Activated naive CD4-positive, alpha-beta T cell treated with anti-CD3 and anti-CD28 coated beads, Interleukin-2, amount 10 ng/mL, durations not matched to agents 7 days and 5 days (primary cell): ENCODE data around the gene UMODL1.

Experiments
- CTCF ChIA-PET: fragments of 350-600 bp; sonication (Branson Sonifier 250); formaldehyde crosslinking; loops from one replicate; lab custom pipeline; 2021; ENCODE audit warnings: antibody characterized with exemption; lab: Charles Lee
- DNase-seq: peaks from one replicate; pipeline ENCODE4 v3.0.0-alpha.2; 2020
- H3K27ac Mint-ChIP-seq: one replicate; pipeline ENCODE4 v1.8.0; 2021; ENCODE audit warnings: mild to moderate bottlenecking, moderate library complexity, mixed read lengths
- H3K27me3 Mint-ChIP-seq: one replicate; pipeline ENCODE4 v1.8.0; 2021; ENCODE audit warnings: mild to moderate bottlenecking, mixed read lengths
- H3K36me3 Mint-ChIP-seq: one replicate; pipeline ENCODE4 v1.8.0; 2021; ENCODE audit warnings: mixed read lengths
- H3K4me1 Mint-ChIP-seq: one replicate; pipeline ENCODE4 v1.8.0; 2021; ENCODE audit warnings: mixed read lengths
- H3K4me3 Mint-ChIP-seq: one replicate; pipeline ENCODE4 v1.8.0; 2021; ENCODE audit warnings: mild to moderate bottlenecking, moderate library complexity, mixed read lengths
- H3K9me3 Mint-ChIP-seq: one replicate; pipeline ENCODE4 v1.8.0; 2021; ENCODE audit warnings: mixed read lengths

The UMODL1 gene

GRCh38 chr21:42071146-42071737, at the start of gene UMODL1:
Gene UMODL1 (plus strand): TSS chr21:42071317. CDS start chr21:42071317, 0 bp downstream.
- H3K27me3 Mint-ChIP-seq, result peaks cover 39% of the 10 kb centered on the region
- H3K4me3 Mint-ChIP-seq, result no peak within 1 kb of the TSS
- DNase-seq, result no peak
- H3K9me3 Mint-ChIP-seq, result no peaks in the 10 kb centered on the region
- H3K4me1 Mint-ChIP-seq, result peaks cover 3% of the 10 kb centered on the region
- H3K27ac Mint-ChIP-seq, result no peak within 1 kb of the TSS
- H3K36me3 Mint-ChIP-seq, result no peaks in the 10 kb centered on the region
- CTCF ChIA-PET, result no interaction called here

- no peak for DNase-seq
- Mint-ChIP-seq H3K4me3 (no peak overlapping the region), H3K9me3 (no peaks in the 10 kb centered on the region), H3K27me3 (peaks cover 36% of the 10 kb centered on the region), H3K4me1 (no peaks in the 10 kb centered on the region), H3K36me3 (no peaks in the 10 kb centered on the region), H3K27ac (no peak overlapping the region)
- CTCF ChIA-PET, result interaction anchor here (0.6 kb wide), 1 partner anchor 86 kb away, joined by 4 read pairs; no protein-coding TSS in a partner anchor
Observed at GRCh38 chr21:42021371-42022090, 49.6 kb upstream of the UMODL1 start.

- CTCF ChIA-PET, result no interaction called here
- Mint-ChIP-seq H3K27me3 (peaks cover 36% of the 10 kb centered on the region), H3K4me3 (no peak overlapping the region), H3K27ac (no peak overlapping the region), H3K4me1 (no peaks in the 10 kb centered on the region), H3K9me3 (no peaks in the 10 kb centered on the region), H3K36me3 (no peaks in the 10 kb centered on the region)
- no peak for DNase-seq
Observed at GRCh38 chr21:42022091-42022430, 49.1 kb upstream of the UMODL1 start.

DNA sequence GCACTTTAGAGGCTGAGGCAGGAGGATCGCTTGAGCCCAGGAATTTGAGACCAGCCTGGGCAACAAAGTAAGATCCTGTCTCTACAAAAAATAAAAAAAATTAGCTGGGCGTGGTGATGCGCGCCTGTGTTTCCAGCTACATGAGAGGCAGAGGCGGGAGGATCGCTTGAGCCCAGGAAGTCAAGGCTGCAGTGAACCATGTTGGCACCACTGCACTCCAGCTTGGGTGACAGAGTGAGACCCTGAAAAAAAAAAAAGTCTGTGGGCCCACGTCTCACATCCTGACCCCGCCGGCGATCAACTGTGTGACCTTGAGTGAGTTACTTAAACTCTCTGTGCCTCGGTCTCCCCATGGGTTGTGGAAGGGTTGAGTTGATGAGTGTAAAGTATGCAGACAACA, 48.2 kb upstream of the UMODL1 start:
- DNase-seq, result no peak
- H3K36me3 Mint-ChIP-seq, result no peaks in the 10 kb centered on the region
- CTCF ChIA-PET, result interaction anchor here (0.6 kb wide), 1 partner anchor 91 kb away, joined by 3 read pairs; no protein-coding TSS in a partner anchor
- H3K4me1 Mint-ChIP-seq, result no peaks in the 10 kb centered on the region
- H3K27me3 Mint-ChIP-seq, result peaks cover 40% of the 10 kb centered on the region
- H3K9me3 Mint-ChIP-seq, result no peaks in the 10 kb centered on the region
- no peak overlapping the region for H3K27ac Mint-ChIP-seq
- no peak overlapping the region for H3K4me3 Mint-ChIP-seq

DNA sequence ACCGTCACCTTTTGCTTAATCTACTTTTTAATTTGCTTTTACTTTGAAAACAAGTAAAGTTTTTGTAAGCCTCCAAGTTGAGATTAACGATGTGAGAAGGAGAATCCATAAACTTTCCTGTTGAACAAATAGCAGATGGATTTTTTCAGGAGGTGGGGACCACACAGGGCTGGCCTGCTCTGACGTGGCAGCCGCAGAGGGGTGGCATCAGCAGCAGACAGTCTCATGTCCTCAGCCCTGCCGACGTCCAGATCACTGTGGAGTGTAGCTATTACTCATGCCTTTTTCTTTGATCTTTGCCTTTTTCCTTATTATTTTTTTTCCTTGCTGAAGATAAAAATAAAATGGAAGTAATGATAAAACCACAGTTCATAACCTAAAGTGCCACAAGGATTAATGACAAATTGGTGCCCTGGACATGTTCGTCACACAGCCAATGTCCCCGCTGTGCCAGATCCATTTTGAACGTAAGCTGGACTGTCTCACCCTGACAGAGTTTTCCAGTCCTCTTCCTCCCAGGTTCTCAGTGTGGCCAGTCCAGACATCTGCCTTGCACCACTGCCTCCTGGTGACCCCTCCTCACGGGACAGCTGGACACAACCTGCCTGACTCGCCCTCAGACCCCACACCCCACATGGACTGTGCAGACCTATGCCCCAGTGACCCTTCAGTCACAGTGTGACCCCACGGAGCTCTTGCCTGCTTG, 45.6 kb upstream of the UMODL1 start:
- CTCF ChIA-PET, result no interaction called here
- no peaks in the 10 kb centered on the region for H3K4me1 Mint-ChIP-seq
- H3K36me3 Mint-ChIP-seq, result no peaks in the 10 kb centered on the region
- H3K9me3 Mint-ChIP-seq, result no peaks in the 10 kb centered on the region
- DNase-seq, result no peak
- no peak overlapping the region for H3K27ac Mint-ChIP-seq
- peaks cover 39% of the 10 kb centered on the region for H3K27me3 Mint-ChIP-seq
- H3K4me3 Mint-ChIP-seq, result no peak overlapping the region

- peaks cover 39% of the 10 kb centered on the region for H3K27me3 Mint-ChIP-seq
- H3K36me3 Mint-ChIP-seq, result no peaks in the 10 kb centered on the region
- H3K4me3 Mint-ChIP-seq, result no peak overlapping the region
- no peak overlapping the region for H3K27ac Mint-ChIP-seq
- no peaks in the 10 kb centered on the region for H3K4me1 Mint-ChIP-seq
- DNase-seq, result no peak
- H3K9me3 Mint-ChIP-seq, result no peaks in the 10 kb centered on the region
- CTCF ChIA-PET, result no interaction called here
Observed at GRCh38 chr21:42026082-42026435, 45.1 kb upstream of the UMODL1 start.

- Mint-ChIP-seq H3K27ac (peak overlapping the region; percentile 15), H3K27me3 (peaks cover 43% of the 10 kb centered on the region), H3K4me1 (no peaks in the 10 kb centered on the region), H3K9me3 (no peaks in the 10 kb centered on the region), H3K4me3 (no peak overlapping the region), H3K36me3 (no peaks in the 10 kb centered on the region)
- no peak for DNase-seq
- CTCF ChIA-PET, result no interaction called here
Observed at GRCh38 chr21:42027085-42027821, 43.9 kb upstream of the UMODL1 start.

DNA sequence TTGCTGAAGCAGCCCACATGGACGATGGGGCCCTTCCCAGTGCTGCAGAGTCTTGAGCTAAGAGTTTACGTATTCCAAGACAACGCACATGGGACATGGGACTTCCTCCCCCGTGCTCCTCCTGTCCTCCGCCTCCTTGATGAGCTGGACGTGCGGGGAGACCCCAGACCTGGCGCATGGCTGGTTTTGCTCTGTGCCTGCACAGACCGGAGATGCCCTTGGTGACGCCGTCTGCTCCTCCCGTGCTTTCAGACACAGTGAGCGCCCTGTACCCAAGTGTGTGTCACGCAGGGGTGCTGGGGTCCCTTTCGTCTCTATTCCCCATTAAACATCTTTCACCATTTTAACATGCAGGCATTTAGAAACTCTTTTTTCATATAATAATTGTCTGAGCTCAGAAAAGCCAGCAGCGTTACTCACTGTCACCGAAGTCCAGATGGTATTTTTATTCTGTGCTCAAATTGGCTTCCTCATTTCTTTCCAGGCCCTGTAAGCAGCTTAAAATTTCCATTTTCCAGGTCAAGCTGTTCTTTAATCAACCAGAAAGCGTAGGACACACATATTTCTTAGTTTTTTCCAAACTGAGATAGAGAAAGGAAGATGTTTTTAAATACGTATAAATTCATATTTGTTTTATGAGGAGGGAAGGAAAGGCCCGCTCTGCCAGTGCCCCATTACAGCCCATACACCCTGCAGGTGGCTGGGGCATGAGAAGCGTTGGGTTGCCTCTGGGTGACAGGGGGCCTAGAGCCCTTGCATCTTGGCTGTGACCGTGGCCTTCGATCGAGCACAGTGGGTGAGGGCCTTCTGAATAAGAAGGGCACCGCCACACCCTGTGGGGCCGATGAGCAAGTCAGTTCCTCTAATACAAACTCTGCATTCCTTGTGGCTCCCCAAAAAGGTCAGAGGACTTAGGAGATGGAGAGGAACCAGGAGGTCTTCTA, 43.0 kb upstream of the UMODL1 start:
- no peak overlapping the region for H3K27ac Mint-ChIP-seq
- no peaks in the 10 kb centered on the region for H3K36me3 Mint-ChIP-seq
- no peak for DNase-seq
- CTCF ChIA-PET, result no interaction called here
- no peaks in the 10 kb centered on the region for H3K9me3 Mint-ChIP-seq
- H3K4me3 Mint-ChIP-seq, result no peak overlapping the region
- H3K27me3 Mint-ChIP-seq, result peaks cover 47% of the 10 kb centered on the region
- no peaks in the 10 kb centered on the region for H3K4me1 Mint-ChIP-seq

- Mint-ChIP-seq H3K36me3 (no peaks in the 10 kb centered on the region), H3K9me3 (no peaks in the 10 kb centered on the region), H3K4me1 (no peaks in the 10 kb centered on the region), H3K27ac (no peak overlapping the region), H3K4me3 (no peak overlapping the region), H3K27me3 (peaks cover 47% of the 10 kb centered on the region)
- CTCF ChIA-PET, result interaction anchor here (1.1 kb wide), 1 partner anchor 79 kb away, joined by 3 read pairs; no protein-coding TSS in a partner anchor
- no peak for DNase-seq
Observed at GRCh38 chr21:42028766-42029425, 42.2 kb upstream of the UMODL1 start.

DNA sequence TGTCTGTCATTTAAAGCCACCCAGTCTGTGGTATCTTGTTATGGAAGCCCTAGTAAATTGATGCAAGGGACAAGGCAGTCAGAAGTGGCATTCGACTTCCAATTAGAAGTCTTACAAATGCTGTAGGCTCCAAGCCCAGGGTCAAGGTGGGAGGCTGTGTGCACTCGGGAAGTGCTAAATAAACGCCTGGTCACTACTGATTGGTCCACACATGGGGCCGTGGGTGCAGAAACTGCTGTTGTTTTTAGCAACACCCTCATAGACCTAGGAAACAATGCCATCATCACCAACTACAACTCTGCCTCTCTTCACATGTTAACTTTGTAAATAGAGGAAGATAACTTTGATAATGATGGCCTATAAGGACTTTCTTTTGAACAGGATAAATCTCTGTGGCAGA, 40.8 kb upstream of the UMODL1 start:
- Mint-ChIP-seq H3K4me3 (no peak overlapping the region), H3K4me1 (no peaks in the 10 kb centered on the region), H3K27me3 (peaks cover 41% of the 10 kb centered on the region), H3K9me3 (no peaks in the 10 kb centered on the region), H3K27ac (no peak overlapping the region), H3K36me3 (no peaks in the 10 kb centered on the region)
- no peak for DNase-seq
- CTCF ChIA-PET, result interaction anchor here (0.9 kb wide), 1 partner anchor 9 kb away, joined by 3 read pairs; no protein-coding TSS in a partner anchor

DNA sequence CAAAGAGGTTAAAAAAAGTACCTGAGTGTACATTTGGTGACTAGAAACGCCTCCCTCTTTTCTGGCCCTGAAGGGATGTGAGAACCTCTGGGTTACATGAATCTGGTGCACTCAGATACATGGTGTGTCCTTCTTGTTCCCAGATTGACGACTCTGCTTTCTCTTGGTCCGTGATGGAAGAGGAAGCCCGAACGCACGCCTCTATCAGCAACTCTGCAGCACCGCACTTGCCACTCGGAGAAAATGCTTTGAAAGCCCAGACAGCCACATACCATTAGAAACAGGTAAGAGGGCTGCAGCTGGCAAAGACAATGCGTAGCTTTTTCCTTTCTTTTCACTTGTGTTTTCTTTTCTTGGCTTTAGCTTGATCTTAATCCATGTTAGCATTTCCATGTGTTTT, 39.9 kb upstream of the UMODL1 start:
- H3K27me3 Mint-ChIP-seq, result peaks cover 32% of the 10 kb centered on the region
- CTCF ChIA-PET, result interaction anchor here (0.9 kb wide), 1 partner anchor 8 kb away, joined by 3 read pairs; no protein-coding TSS in a partner anchor
- no peaks in the 10 kb centered on the region for H3K9me3 Mint-ChIP-seq
- H3K4me1 Mint-ChIP-seq, result no peaks in the 10 kb centered on the region
- no peaks in the 10 kb centered on the region for H3K36me3 Mint-ChIP-seq
- no peak overlapping the region for H3K27ac Mint-ChIP-seq
- H3K4me3 Mint-ChIP-seq, result no peak overlapping the region
- no peak for DNase-seq

DNA sequence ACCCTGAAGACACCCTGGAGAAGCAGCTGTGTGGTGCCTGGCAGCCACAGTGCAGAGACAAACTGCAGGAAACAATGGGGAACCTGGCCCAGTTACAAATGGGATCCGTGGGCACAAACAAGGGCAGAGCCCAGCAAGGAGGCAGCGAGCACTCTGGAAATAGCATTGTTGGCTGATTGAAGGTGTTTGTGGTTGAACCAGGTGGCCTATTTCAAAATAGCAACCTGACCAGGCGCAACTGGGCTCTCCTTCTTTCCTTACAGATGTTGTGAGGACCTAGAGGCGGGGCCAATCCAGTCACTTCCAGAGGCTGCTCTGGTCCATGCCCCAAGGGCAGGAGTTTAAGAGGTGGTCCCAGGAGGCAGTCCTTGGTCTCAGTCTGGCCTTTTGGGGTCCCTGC, 39.3 kb upstream of the UMODL1 start:
- Mint-ChIP-seq H3K9me3 (no peaks in the 10 kb centered on the region), H3K27me3 (peaks cover 32% of the 10 kb centered on the region), H3K4me3 (no peak overlapping the region), H3K27ac (no peak overlapping the region), H3K4me1 (no peaks in the 10 kb centered on the region), H3K36me3 (no peaks in the 10 kb centered on the region)
- DNase-seq, result no peak
- CTCF ChIA-PET, result no interaction called here

- Mint-ChIP-seq H3K27me3 (peaks cover 31% of the 10 kb centered on the region), H3K4me3 (no peak overlapping the region), H3K27ac (no peak overlapping the region), H3K36me3 (no peaks in the 10 kb centered on the region), H3K9me3 (no peaks in the 10 kb centered on the region), H3K4me1 (no peaks in the 10 kb centered on the region)
- no peak for DNase-seq
- CTCF ChIA-PET, result interaction anchor here (0.8 kb wide), 1 partner anchor 216 kb away, joined by 3 read pairs; no protein-coding TSS in a partner anchor
Observed at GRCh38 chr21:42032266-42032665, 38.9 kb upstream of the UMODL1 start.
